MM.1S (cell line): ENCODE measurements around the gene PTPRN2.

Experiments used
- DNase-seq: peaks from one replicate; pipeline ENCODE4 v3.0.0-alpha.2; 2015
- H2AFZ ChIP-seq: fragments of 300-600 bp; sonication (generic); 2 replicates; pipeline ENCODE4 v1.6.0; 2016; ENCODE audit warnings: antibody characterized with exemption, low read length
- H3F3A ChIP-seq: fragments of 300-600 bp; sonication (generic); 2 replicates; pipeline ENCODE4 v1.6.1; 2016; ENCODE audit warnings: mild to moderate bottlenecking, antibody characterized with exemption, low read length, moderate library complexity, mixed read lengths; ENCODE audit not compliant: insufficient read depth
- H3K27ac ChIP-seq: fragments of 300-600 bp; sonication (generic); 2 replicates; pipeline ENCODE4 v1.5.1; 2016; ENCODE audit warnings: mild to moderate bottlenecking, low read length
- H3K27me3 ChIP-seq: fragments of 300-600 bp; sonication (generic); replicated peaks from 2 replicates; pipeline ENCODE4 v1.6.0; 2016; ENCODE audit warnings: low read length; ENCODE audit not compliant: insufficient read depth
- H3K36me3 ChIP-seq: fragments of 300-600 bp; sonication (generic); replicated peaks from 2 replicates; pipeline ENCODE4 v1.6.1; 2016; ENCODE audit warnings: mild to moderate bottlenecking, low read length, mixed read lengths; ENCODE audit not compliant: insufficient read depth
- H3K4me1 ChIP-seq: fragments of 300-600 bp; sonication (generic); 2 replicates; pipeline ENCODE4 v1.6.1; 2016; ENCODE audit warnings: low read length, mixed read lengths
- H3K4me2 ChIP-seq: fragments of 300-600 bp; sonication (generic); 2 replicates; pipeline ENCODE4 v1.6.0; 2016; ENCODE audit warnings: low read depth, low read length
- H3K4me3 ChIP-seq: fragments of 300-600 bp; sonication (generic); 2 replicates; pipeline ENCODE4 v1.5.1; 2016; ENCODE audit warnings: low read length, mixed read lengths
- H3K79me2 ChIP-seq: fragments of 300-600 bp; sonication (generic); 2 replicates; pipeline ENCODE4 v1.6.1; 2016; ENCODE audit warnings: mixed run types, low read length, mixed read lengths
- H3K9ac ChIP-seq: fragments of 300-600 bp; sonication (generic); 2 replicates; pipeline ENCODE4 v1.6.1; 2016; ENCODE audit warnings: low read length, mixed read lengths
- H3K9me2 ChIP-seq: fragments of 300-600 bp; sonication (generic); replicated peaks from 2 replicates; pipeline ENCODE4 v1.6.1; 2016; ENCODE audit warnings: mild to moderate bottlenecking, low read length, mixed read lengths; ENCODE audit not compliant: insufficient read depth
- H3K9me3 ChIP-seq: fragments of 300-600 bp; sonication (generic); replicated peaks from 2 replicates; pipeline ENCODE4 v1.6.1; 2016; ENCODE audit warnings: mild to moderate bottlenecking, low read length, mixed read lengths; ENCODE audit not compliant: insufficient read depth
- H4K20me1 ChIP-seq: fragments of 300-600 bp; sonication (generic); 2 replicates; pipeline ENCODE4 v1.6.1; 2016; ENCODE audit warnings: mild to moderate bottlenecking, low read length, moderate library complexity, mixed read lengths; ENCODE audit not compliant: insufficient read depth
- CTCF ChIP-seq: fragments of 300-600 bp; sonication (generic); IDR thresholded peaks from 2 replicates; pipeline ENCODE4 v1.5.1; 2016; ENCODE audit warnings: antibody characterized with exemption, low read length, mixed read lengths
- EZH2 ChIP-seq: fragments of 300-600 bp; sonication (generic); optimal IDR thresholded peaks from 2 replicates; pipeline ENCODE3; 2017; ENCODE audit warnings: low read depth, mild to moderate bottlenecking, antibody characterized with exemption, low read length, mixed read lengths
- EZH2phosphoT487 ChIP-seq: fragments of 300-600 bp; sonication (generic); IDR thresholded peaks from 2 replicates; pipeline ENCODE4 v1.6.1; 2018; ENCODE audit warnings: antibody characterized with exemption, low read length

The PTPRN2 gene

GRCh38 chr7:157525491-157525915 lies 1062.1 kb downstream of the PTPRN2 start:
- no peaks in the 10 kb centered on the region for H3K79me2 ChIP-seq
- no peak overlapping the region for H3K9ac ChIP-seq
- no peaks in the 10 kb centered on the region for H4K20me1 ChIP-seq
- H3K9me2 ChIP-seq = no peaks in the 10 kb centered on the region
- no peaks in the 10 kb centered on the region for H3K9me3 ChIP-seq
- TF ChIP-seq CTCF = no peak
- no peaks in the 10 kb centered on the region for H3K36me3 ChIP-seq
- H3K4me1 ChIP-seq = peaks cover 5% of the 10 kb centered on the region
- no peak overlapping the region for H3K27ac ChIP-seq
- H3K27me3 ChIP-seq = peaks cover 86% of the 10 kb centered on the region
- no peak for DNase-seq
- no peak overlapping the region for H3K4me2 ChIP-seq
- peaks cover 3% of the 10 kb centered on the region; the same call in 1 of the 2 replicates for H3F3A ChIP-seq
- no peak overlapping the region for H3K4me3 ChIP-seq
- no peak overlapping the region for H2AFZ ChIP-seq

- Histone ChIP-seq H3K27ac (no peak overlapping the region), H3K4me2 (no peak overlapping the region), H3F3A (peaks cover 4% of the 10 kb centered on the region; the same call in 1 of the 2 replicates), H3K9ac (no peak overlapping the region), H4K20me1 (no peaks in the 10 kb centered on the region), H2AFZ (no peak overlapping the region), H3K9me3 (no peaks in the 10 kb centered on the region), H3K4me3 (no peak overlapping the region), H3K9me2 (no peaks in the 10 kb centered on the region), H3K4me1 (peaks cover 12% of the 10 kb centered on the region), H3K36me3 (no peaks in the 10 kb centered on the region), H3K27me3 (peaks cover 79% of the 10 kb centered on the region), H3K79me2 (no peaks in the 10 kb centered on the region)
- no peak for TF ChIP-seq EZH2phosphoT487
- TF ChIP-seq CTCF = no peak
- no peak for TF ChIP-seq EZH2
- DNase-seq = no peak
Measured at GRCh38 chr7:157524731-157525130, 1062.9 kb downstream of the PTPRN2 start.

- Histone ChIP-seq H3K9me2 (no peaks in the 10 kb centered on the region), H3K27ac (no peak overlapping the region), H3K9me3 (no peaks in the 10 kb centered on the region), H3K4me1 (peaks cover 14% of the 10 kb centered on the region), H3K27me3 (peaks cover 70% of the 10 kb centered on the region), H3K4me3 (no peak overlapping the region), H3K79me2 (no peaks in the 10 kb centered on the region), H4K20me1 (no peaks in the 10 kb centered on the region), H3F3A (peaks cover 4% of the 10 kb centered on the region; the same call in 1 of the 2 replicates), H3K4me2 (no peak overlapping the region), H3K36me3 (no peaks in the 10 kb centered on the region), H2AFZ (no peak overlapping the region), H3K9ac (no peak overlapping the region)
- no peak for TF ChIP-seq EZH2
- no peak for TF ChIP-seq CTCF
- TF ChIP-seq EZH2phosphoT487 = no peak
- no peak for DNase-seq
Measured at GRCh38 chr7:157523766-157524421, 1063.7 kb downstream of the PTPRN2 start.
